Activated CD4-positive, alpha-beta T cell treated with anti-CD3 and anti-CD28 coated beads, Interleukin-2, amount 50 U/mL, for 16 hours (primary cell): ENCODE measurements around the gene CD44.

Source experiments
- DNase-seq: peaks from one replicate; pipeline ENCODE4 v3.0.0-alpha.2; 2020

The CD44 gene

GRCh38 chr11:35271031-35271430, 132.1 kb downstream of the CD44 start:
- DNase-seq = no peak

DNA sequence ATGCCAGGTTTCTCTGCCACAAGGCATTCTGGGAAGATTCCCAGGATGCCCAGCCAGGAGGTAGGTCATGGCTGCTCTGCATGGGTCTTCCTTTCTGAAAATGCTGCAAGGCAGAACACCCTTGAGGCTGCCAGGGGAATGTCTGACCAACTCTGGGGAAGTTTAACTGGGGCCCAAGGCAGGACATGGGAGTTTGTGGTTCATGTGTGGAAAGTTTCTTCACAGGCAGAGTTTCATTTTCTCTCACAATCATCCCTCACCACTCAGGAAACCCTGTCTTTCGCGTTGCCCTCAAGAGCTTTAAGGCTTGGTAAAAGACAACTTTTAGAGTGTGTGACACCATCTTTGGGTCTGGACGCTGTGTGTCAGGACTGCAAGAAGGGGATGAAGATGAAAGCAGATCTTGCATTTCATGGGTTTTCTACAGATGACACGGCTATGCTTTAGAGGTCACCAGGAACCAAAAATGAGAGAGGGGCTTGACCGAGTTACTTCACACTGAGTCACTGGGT, 133.5 kb downstream of the CD44 start:
- DNase-seq = peak; percentile 84

DNA sequence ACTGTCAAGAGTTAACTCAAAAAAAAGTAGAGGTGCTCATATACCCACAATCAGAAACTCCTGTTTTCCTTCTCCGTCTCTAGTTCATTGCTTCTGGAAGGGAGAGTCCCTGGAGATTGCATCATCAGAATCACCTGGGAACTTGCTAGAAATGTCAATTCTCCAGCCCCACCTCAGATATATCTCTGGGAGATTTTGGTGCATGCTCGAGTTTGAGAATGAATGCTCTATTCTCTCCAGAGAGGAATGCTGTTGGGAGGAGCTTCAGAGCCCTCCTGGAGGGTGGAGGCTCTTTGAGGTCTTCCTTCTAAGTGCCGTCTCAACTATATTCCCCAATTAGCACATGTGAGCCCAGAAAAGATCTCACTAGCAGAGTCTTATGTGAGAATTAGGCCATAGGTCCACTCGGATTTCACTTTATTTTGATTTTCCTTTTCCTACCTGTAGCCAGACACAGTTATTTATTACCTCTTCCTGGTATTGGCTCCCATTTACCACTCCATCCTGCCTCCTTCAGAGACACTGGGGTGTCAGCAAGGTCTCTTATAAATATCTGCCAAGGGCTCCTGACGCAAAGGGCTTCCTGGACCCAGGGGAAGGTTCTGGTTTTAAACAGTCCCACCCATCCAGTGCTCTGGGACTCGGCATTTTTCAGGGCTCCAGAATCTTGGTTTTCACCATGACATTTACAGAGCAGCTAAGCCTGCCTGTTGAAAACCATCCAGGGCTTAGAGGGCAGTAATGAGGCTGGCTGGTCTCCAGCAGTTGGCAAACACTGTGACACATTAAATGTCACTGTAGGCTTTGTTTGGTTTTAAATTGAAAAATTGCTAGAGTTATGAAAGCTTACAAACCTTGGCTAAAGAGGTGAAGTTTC, 136.2 kb downstream of the CD44 start:
- DNase-seq = no peak

GRCh38 chr11:35275786-35276170, 136.8 kb downstream of the CD44 start:
- DNase-seq = no peak

DNA sequence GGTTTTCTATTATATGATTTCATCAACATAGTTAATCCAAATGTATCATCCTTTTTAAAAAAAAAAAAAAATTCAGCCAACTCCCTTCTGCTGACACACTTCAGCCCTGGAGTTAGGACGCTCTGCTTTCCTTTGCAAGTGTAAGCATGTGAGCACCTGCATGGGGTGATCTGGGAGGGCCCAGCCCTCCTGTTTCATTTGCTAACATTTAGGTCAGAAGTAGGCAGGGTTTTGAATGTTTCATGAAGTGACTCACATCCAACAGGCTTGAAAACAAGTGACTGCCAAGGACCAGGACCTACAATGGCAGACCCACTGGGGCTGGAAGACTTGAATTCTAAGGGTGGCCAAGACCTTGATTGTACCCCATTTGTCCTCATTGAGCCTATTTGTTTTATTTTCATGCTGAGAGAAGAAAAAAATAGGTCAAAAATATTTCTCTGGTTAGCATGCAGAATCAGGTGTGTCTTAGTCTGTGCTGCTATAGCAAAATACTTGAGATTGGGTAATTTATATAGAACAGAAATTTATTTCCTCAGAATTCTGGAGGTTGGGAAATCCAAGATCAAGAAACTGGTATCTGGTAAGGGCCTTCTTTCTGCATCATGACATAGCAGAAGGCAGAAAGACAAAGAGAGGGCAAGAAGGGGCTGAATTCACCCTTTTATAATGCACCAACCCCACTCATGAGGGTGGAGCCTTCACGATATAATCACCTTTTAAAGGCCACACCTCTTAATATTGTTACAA, 137.6 kb downstream of the CD44 start:
- peak; percentile 8 for DNase-seq

DNA sequence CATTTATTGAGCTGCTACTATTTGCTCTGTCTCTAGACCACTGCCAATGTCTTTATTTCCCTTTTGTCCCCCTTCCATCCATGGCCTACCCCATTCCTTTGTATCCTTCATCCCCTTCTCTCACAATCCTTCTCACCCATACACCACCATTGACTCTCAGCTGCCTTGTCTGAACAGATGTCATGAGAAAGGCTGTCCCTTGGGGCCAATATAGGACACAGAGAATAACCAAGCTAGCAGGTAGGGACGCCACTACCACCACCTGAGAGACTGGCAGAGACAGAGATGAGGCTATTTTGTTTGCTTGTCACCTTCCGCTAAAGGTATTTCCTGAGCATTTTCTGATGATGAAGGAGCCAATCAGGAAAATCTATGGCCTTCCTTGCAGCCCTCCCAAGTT, 138.9 kb downstream of the CD44 start:
- no peak for DNase-seq

DNA sequence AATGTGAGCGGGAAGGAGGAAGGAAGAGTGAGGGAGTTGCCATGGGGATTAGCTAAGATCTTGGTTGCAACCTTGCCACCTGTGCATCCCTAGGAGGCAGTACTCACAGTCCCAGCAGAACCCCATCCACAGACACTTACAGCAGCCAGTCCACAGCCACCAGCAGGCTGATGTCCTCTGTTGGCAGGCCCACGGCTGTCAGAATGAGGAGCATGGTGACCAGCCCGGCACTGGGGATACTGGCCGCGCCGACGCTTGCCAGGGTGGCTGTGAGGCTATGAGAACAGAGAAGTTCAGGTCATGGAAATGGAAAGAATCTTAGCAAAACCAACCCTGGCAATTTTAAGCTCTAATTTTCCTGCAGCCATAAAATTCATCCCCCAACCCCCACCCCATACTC, 141.8 kb downstream of the CD44 start:
- no peak for DNase-seq

- no peak for DNase-seq
Measured at GRCh38 chr11:35281169-35281688, 142.3 kb downstream of the CD44 start.
